ENCODE data around the gene SNF8. TPM values are rescaled to one million over a fixed set of nuclear protein-coding genes. Genes with fewer than 3 reads are reported as not detected.

SNF8 gene
- polyA plus RNA-seq, 1 donor (not counting 4 experiments of a cell fraction or from before 2014, with no cell fraction given) = 90.5 TPM

GRCh38 chr17:48890086-48890485 lies 54.6 kb downstream of the SNF8 start:
- TF ChIP-seq EZH2 (IDR thresholded peaks at IDR 0.05; ENCODE audit: low read length) (no peak), CTCF (optimal IDR thresholded peaks at IDR 0.05 in 1 of 3, IDR thresholded peaks at IDR 0.05 in 1 of 3, conservative IDR thresholded peaks at IDR 0.05 in 1 of 3; ENCODE audit: extremely low read depth in 1 of 3, insufficient read depth in 2 of 3, low read length in 3 of 3) (no peak)
- H3K4me3 ChIP-seq (ENCODE audit: control insufficient read depth in 2 of 3, extremely low read depth in 1 of 3, insufficient read depth in 2 of 3, low read depth in 1 of 3, low read length in 3 of 3) = no peak overlapping the region
- no peaks in the 10 kb centered on the region for H3K9me3 ChIP-seq (ENCODE audit: control insufficient read depth, low read depth, low read length)
- peaks cover 14% of the 10 kb centered on the region for H3K4me1 ChIP-seq (ENCODE audit: control insufficient read depth, extremely low read depth, insufficient read depth, low read length)
- no peaks in the 10 kb centered on the region for H3K27me3 ChIP-seq (ENCODE audit: control insufficient read depth, extremely low read depth, insufficient read depth, low read length)
- H4K20me1 ChIP-seq (ENCODE audit: control insufficient read depth, extremely low read depth, insufficient read depth, low read length) = no peaks in the 10 kb centered on the region
- no peak overlapping the region for H2AFZ ChIP-seq (ENCODE audit: control insufficient read depth, low read length)
- H3K79me2 ChIP-seq (ENCODE audit: control insufficient read depth, insufficient read depth, low read length) = peaks cover 20% of the 10 kb centered on the region
- DNase-seq (ENCODE audit: low read depth, low spot score) (no peak), FAIRE-seq (no peak)
- H3K27ac ChIP-seq (ENCODE audit: control insufficient read depth, insufficient read depth, low read length) = no peak overlapping the region
- H3K9ac ChIP-seq (ENCODE audit: control insufficient read depth, extremely low read depth, insufficient read depth, low read length) = no peak overlapping the region
- H3K4me2 ChIP-seq (ENCODE audit: control insufficient read depth, extremely low read depth, insufficient read depth, low read depth, low read length) = no peak overlapping the region
- dilution Hi-C loops (cut with MboI; ENCODE audit: extremely low pct_ligation_motif_present, low sequenced_read_pairs) = no loop called here
- H3K9me1 ChIP-seq (ENCODE audit: control insufficient read depth, extremely low read depth, insufficient read depth, low read length) = no peaks in the 10 kb centered on the region
- peaks cover 4 to 10% of the 10 kb centered on the region in 2 experiments for H3K36me3 ChIP-seq (ENCODE audit: control insufficient read depth in 2 of 2, extremely low read depth in 1 of 2, insufficient read depth in 2 of 2, low read length in 2 of 2)

GRCh38 chr17:48883171-48883570 lies 61.5 kb downstream of the SNF8 start:
- H3K27ac ChIP-seq (ENCODE audit: control insufficient read depth, insufficient read depth, low read length) = no peak overlapping the region
- no peaks in the 10 kb centered on the region for H3K9me3 ChIP-seq (ENCODE audit: control insufficient read depth, low read depth, low read length)
- H3K36me3 ChIP-seq (ENCODE audit: control insufficient read depth in 2 of 2, extremely low read depth in 1 of 2, insufficient read depth in 2 of 2, low read length in 2 of 2) = no peaks in the 10 kb centered on the region
- DNase-seq (ENCODE audit: low read depth, low spot score) = no peak
- TF ChIP-seq CTCF (optimal IDR thresholded peaks at IDR 0.05 in 1 of 3, IDR thresholded peaks at IDR 0.05 in 1 of 3, conservative IDR thresholded peaks at IDR 0.05 in 1 of 3; ENCODE audit: extremely low read depth in 1 of 3, insufficient read depth in 2 of 3, low read length in 3 of 3) = no peak
- no peak overlapping the region for H3K9ac ChIP-seq (ENCODE audit: control insufficient read depth, extremely low read depth, insufficient read depth, low read length)
- H3K4me2 ChIP-seq (ENCODE audit: control insufficient read depth, extremely low read depth, insufficient read depth, low read depth, low read length) = no peak overlapping the region
- no peaks in the 10 kb centered on the region for H4K20me1 ChIP-seq (ENCODE audit: control insufficient read depth, extremely low read depth, insufficient read depth, low read length)
- no peaks in the 10 kb centered on the region for H3K27me3 ChIP-seq (ENCODE audit: control insufficient read depth, extremely low read depth, insufficient read depth, low read length)
- H2AFZ ChIP-seq (ENCODE audit: control insufficient read depth, low read length) = no peak overlapping the region
- no peaks in the 10 kb centered on the region for H3K4me1 ChIP-seq (ENCODE audit: control insufficient read depth, extremely low read depth, insufficient read depth, low read length)
- H3K9me1 ChIP-seq (ENCODE audit: control insufficient read depth, extremely low read depth, insufficient read depth, low read length) = no peaks in the 10 kb centered on the region
- H3K79me2 ChIP-seq (ENCODE audit: control insufficient read depth, insufficient read depth, low read length) = no peaks in the 10 kb centered on the region
- FAIRE-seq = no peak
- H3K4me3 ChIP-seq (ENCODE audit: control insufficient read depth in 2 of 3, extremely low read depth in 1 of 3, insufficient read depth in 2 of 3, low read depth in 1 of 3, low read length in 3 of 3) = no peak overlapping the region
- dilution Hi-C loops (cut with MboI; ENCODE audit: extremely low pct_ligation_motif_present, low sequenced_read_pairs) = loop anchor here (10.0 kb wide), 1 partner anchor 68 kb away; the partner anchor contains the start of gene TTLL6

Data from keratinocyte (primary cell).